GM11168 (cell line): Measurements from ENCODE around the gene C8B.

Experiments
- in situ Hi-C: fragments of 300-500 bp; cut with MboI; formaldehyde crosslinking; loops from one replicate; pipeline ENCODE4 v1.12.0; 2022; ENCODE audit warnings: low sequenced_read_pairs; ENCODE audit not compliant: unreplicated experiment

C8B gene

DNA sequence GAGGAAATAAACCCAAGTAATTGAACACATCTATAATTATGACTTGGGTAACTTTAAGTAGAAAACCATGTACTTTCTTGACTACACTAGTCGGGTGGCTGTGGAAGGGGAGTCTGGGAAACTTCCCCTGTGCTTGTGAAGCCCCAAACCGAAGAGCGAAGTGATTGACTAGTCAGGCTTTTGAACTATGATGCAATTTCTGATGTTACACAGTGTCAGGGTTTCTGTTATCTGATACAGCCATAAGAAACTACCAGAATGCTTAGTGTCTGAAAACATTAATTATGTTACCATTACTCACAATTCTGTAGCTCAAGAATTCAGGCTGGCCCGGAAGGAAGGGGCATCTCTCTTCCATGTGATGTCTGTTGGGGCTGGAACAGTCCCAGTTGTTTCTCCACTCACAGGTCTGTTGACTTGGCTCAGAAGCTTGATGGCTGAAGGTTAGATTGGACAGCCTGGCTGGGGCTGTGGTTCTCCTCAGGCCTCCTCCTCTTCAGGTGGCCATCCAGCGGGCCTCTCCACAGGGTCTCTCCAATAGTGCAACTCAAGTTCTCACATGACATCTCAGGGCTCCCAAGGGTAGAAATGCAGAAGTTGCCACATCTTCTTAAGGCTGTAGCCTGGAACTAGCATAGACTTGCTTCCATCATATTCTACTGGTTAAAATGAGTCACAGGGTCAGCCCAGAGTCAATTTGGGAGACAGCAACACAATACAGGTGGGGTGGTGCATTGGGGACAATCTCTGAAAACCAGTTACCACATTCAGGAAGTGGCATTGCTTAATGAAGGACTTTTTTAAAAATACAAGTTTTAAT is 8.3 kb upstream of the C8B start:
- in situ Hi-C loops: no loop called here

DNA sequence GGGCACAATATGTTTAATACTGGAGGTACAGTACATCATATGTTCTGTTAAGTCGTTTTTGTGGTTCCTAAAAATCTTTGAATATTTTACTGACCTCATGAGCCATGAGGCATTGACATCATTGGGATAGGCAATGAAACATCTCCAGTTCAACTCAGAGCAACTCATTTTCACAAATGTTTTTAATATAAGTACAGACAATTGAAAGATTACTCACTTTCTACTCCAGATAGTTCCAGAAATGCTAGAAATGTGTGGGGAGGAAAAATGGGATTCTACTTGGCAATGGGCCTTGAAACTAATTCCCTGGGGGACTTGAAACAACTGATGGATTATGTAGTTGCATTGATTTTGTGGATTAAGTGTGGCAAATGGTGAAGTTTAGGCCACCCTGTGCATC is 7.2 kb upstream of the C8B start:
- in situ Hi-C loops: no loop called here

DNA sequence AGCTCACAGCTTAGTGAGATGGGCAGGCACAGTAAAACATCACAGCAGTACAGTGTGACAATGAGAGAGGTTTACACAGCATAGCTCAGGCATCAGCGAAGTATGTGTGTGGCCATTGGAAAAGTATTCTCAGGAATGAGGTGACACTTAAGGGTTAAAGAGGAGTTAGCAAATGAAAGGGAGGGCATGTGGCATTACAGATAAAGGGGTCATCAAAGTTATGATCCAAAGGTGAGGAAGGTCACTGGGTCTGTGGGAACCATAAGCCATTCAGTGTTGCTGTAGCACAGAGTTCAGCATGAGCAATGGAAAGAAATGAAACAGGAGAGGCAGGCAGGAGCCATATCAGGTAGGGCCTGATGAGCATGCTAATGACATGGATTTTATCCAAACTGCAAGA is 4.5 kb upstream of the C8B start:
- in situ Hi-C loops: no loop called here

DNA sequence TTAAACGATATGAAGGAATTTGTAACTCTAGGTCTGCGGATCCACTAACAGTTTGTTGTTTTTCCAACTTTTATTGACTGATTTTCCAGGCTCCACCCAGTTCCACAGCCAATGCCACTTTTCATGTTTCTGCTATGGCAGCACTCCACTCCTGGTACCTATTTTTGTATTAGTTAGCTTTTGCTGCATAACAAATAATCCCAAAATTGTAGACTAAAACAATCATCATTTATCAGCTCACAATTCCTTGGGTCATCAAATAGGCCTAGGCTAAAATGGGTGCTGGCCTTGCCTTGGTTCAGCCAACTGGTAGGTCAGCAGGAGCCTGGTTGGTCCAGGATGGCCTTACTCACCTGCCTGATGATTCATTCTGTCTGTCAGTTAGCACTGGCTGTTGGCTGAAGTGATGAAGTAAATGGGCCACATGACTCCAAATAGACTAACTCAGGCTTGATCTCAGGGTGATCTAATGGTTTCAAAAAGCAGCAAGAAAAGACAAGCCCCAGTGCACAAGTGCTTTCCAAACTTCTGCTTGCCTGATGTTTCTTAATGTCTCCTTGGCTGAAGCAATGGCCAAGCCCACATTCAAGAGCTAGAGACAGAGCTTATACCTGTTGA is 3.2 kb upstream of the C8B start:
- in situ Hi-C loops: no loop called here

DNA sequence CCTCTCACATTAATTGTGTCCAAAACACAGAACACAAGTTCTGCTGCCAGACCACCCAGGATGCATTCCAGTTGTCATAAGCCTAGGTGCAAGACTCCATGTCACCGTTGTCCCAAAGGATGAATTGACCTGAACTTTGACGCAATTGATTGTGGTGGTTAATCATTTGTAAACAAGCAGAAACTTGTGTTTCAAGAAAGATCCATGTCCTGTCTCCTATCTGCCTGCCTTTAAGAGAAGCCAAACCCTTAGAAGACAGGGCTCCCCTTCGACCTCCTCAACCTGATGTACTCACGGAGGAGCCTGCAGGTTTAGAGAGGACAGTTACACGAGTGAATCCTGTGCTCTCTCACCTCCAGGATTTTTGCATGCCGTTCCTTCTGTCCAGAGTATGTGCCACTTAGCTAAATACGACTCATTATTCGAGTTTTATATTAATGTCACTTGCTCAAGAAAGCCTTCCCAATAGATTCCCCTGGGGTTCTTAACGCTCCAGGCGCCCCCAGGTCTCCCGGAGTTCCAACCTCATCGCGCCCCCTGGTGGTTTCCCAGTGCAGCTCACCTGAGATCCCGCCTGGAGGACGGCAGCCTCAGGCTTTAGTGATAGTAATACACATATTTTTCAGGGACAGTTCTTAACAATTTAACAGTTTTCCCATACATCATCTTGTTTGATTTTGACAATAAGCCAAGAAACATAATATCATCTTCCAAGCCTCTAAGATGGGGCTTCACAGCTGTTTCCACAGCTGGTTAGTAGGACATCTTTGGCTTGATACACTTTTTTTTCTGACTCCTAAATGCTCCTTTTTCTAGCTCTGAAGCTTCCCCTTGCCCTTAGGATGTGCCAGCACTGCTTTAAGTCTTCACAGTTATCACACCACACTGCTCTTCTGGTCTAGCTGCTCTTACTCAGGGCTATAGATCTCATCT is 2.4 kb upstream of the C8B start:
- in situ Hi-C loops: no loop called here

GRCh38 chr1:56967355-56967754 is 1.5 kb upstream of the C8B start:
- in situ Hi-C loops: no loop called here

DNA sequence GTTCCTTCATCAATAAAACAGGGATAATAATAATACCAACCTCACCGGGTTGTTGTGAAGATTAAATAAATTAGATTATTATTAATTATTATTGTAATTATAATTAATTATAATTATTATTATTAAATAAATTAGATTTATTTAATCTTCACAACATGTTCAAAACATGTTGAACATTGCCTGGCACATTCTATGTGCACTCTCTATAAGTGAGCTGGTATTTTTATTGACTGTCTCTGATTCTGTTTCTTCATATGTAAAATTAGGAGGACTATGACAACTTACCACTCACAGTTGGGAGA is 834 bp upstream of the C8B start:
- in situ Hi-C loops: no loop called here

DNA sequence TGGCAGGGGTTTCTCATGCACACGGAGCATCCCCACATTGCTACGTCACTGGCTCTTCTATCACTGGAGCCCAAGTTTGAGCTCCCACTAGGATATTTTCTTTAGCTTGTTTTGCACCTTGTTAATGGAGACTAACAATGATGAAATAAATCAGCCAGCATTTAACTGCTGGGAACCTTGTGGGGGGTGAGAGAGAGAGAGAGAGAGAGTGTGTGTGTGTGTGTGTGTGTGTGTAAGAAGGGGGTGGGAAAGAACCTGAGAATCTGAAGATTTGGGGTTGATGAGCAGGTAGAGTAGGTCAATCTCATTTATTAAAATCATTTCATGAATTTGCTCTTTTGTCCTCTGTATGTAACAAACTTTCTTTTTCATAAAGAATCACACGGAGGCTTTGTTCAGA is 624 bp downstream of the C8B start:
- in situ Hi-C loops: no loop called here

- in situ Hi-C loops: no loop called here
Observed at GRCh38 chr1:56964349-56965017, 1.3 kb downstream of the C8B start.

DNA sequence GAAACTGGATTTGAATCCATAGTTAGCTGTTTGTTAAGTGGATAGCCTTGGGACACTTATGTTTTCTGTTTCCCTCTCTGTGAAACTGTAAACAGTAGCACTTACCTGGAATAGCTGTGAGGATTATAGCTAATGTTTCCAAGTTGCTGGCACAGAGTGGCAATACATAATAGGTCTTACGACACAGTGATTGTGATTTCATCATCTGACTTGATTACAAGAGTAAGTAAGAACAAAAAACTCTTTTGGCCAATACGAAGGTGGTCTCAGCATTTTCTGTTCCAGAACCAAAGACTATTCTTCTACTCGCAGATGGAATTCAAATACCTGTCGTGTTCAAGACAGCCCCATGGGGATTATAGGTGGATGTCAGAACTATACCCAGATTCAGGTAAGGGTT is 2.1 kb downstream of the C8B start:
- in situ Hi-C loops: no loop called here

GRCh38 chr1:56961426-56961825 is 4.4 kb downstream of the C8B start:
- in situ Hi-C loops: no loop called here

GRCh38 chr1:56958526-56958925 is 7.3 kb downstream of the C8B start:
- in situ Hi-C loops: no loop called here

- in situ Hi-C loops: no loop called here
Observed at GRCh38 chr1:56957931-56958330, 7.9 kb downstream of the C8B start.

- in situ Hi-C loops: no loop called here
Observed at GRCh38 chr1:56954664-56955063, 11.2 kb downstream of the C8B start.

DNA sequence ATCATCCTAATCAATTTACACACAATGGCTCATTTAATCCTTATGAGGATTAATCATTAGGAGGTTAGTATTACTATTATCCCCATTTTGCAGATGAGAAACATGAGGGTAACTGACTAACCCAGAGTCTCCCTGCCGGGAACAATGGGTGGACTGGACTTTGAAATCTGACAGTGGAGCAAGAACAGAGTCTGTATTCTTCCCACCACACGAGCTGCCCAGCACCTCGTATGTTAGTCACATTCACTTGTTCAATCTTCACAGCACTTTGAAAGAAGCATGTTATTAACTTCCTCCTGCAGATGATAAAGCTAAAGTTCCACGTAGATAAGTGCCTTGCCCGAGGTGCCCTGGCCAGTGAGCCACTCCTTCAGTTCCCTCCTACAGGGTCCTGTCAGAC is 12.4 kb downstream of the C8B start:
- in situ Hi-C loops: no loop called here

DNA sequence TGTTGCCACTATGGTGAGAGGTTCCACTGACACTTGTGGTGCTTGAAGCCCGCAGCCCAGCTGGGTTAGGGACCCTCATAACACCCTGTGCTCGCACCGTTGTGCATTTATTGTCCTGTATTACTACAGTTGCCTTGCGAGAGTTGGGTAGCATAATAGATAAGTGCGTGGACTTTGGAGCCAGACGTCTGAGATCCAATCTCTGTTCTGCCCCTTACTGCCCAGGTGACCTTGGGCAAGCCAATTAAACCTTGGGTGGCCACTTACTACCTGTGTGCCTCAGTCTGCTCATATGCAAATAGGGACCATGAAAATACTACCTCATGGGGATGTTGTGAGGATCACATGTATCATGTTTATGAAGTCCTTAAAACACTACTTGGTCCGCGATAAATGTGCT is 13.3 kb downstream of the C8B start:
- in situ Hi-C loops: no loop called here

DNA sequence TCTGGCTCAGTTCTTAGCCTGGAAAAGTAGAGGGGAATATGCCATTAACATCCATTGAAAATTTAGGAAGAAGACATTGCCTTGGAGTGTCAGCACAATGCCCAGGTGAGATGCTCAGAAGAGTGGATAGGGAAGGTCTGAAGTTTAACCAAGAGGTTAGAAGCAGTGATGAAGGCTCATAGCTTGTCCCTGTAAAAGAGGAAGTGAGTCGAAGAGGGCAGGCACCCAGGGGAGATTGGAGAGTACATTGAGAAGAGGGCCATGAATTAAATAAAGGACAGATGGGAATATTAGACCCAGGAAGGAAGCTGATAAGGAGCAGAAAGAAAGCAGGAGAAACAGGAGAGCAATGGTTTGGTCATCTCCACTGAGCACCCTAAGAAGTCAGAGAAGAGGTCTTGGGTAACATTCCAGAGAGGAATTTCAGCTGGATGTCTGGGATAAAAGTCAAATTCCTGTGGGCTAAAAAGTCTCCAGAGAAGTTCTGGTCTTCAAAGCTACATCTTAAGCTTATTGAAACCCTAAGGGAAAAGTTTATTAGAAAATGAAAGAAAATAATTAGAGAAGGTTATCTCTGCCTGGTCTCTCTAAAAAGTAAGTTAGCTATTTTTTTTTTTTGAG is 17.3 kb downstream of the C8B start:
- in situ Hi-C loops: no loop called here

DNA sequence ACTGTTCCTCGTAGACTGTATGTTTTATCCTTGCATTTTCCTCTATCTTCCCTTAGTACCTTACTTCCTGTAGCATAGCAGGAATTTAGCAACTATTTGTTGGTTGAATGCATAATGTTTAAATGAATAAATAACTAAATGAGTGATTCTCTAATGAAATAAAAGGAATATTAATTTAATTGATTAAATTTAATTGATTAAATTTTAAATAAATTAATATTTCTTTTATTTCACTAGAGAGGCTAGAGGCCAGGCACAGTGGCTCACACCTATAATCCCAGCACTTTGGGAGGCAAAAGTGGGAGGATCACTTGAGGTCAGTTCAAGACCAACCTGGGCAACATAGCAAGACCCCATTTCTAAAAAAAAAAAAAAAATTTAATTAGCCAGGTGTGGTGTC is 25.8 kb downstream of the C8B start:
- in situ Hi-C loops: no loop called here

DNA sequence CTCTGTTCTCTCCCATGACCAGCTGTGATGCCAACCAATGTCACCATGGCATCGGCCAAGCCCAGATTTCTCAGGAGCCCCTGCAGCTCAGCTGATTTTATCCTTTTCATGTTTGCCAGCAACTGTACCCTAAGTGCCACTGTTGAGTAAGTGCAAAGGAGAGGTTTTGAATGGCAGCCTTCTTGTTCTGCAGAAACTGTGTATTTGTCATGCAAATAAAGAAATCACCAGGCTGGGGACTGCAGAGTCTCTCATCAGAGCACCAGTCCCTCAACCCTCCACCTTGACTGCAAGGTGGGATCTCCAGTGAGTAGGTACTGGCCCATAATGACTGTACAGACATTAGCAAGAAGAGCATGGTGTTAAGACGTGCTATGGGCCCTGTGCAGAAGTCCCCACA is 26.6 kb downstream of the C8B start:
- in situ Hi-C loops: no loop called here

GRCh38 chr1:56938646-56939045 is 27.2 kb downstream of the C8B start:
- in situ Hi-C loops: no loop called here
